Colonic mucosa (tissue), 4 donors: ENCODE results near the gene RAB33B. TPM values are rescaled to one million over a fixed set of nuclear protein-coding genes. Genes with fewer than 3 reads are reported as not detected.
"Not testable (repeated sequence)": the region's sequence is repeated elsewhere in the genome, so short reads cannot be mapped to it uniquely, and the experiment has no call there.

Source experiments
- DNase-seq: peaks from one replicate; pipeline ENCODE4 v3.0.0-alpha.2; 2020
- H3K27ac ChIP-seq: fragments of 200-600 bp; one replicate; pipeline ENCODE4 v1.8.0; 2021
- H3K27me3 ChIP-seq: fragments of 200-600 bp; one replicate; pipeline ENCODE4 v1.8.0; 2021
- H3K36me3 ChIP-seq: fragments of 200-600 bp; one replicate; pipeline ENCODE4 v1.8.0; 2021
- H3K4me1 ChIP-seq: fragments of 200-600 bp; one replicate; pipeline ENCODE4 v1.8.0; 2021; ENCODE audit warnings: mild to moderate bottlenecking
- H3K4me3 ChIP-seq: fragments of 200-600 bp; one replicate; pipeline ENCODE4 v1.8.0; 2021
- H3K9ac ChIP-seq, 2 donors: one replicate each; pipeline ENCODE4 v1.7.0; 2013; ENCODE audit warnings: control low read depth in 2 of 2, low read depth in 2 of 2, low read length in 2 of 2
- H3K9me3 ChIP-seq: fragments of 200-600 bp; one replicate; pipeline ENCODE4 v1.8.0; 2021
- intact Hi-C: fragments of 100-400 bp; cut with DNase I; formaldehyde crosslinking; loops from one replicate; pipeline ENCODE4 v1.14.1; 2022
- total RNA-seq, 2 donors: library from RNA; stranded (reverse); fragmentation: NEBNext Ultra II Directional in 1 of 2; extraction: Animal tissue kit (Norgen Biotek cat#: 25700) in 1 of 2; gene quantifications; one replicate each; pipeline ENCODE4 v1.2.1, GENCODE V29; 2021
- TF ChIP-seq, protein P1 (sequence below): fragments of 200-600 bp; IDR thresholded peaks from one replicate; pipeline ENCODE4 v1.8.0; 2022; ENCODE audit warnings: antibody characterized with exemption, mild to moderate bottlenecking
- donor health status: healthy.
- donor health status: DM: no; HTN: no; CAD: no.
- donor health status: DM: no; HTN: no; CAD: no.

The RAB33B gene
- total RNA-seq, 2 donors from 2014 or later, result 5.0 to 7.1 TPM

DNA sequence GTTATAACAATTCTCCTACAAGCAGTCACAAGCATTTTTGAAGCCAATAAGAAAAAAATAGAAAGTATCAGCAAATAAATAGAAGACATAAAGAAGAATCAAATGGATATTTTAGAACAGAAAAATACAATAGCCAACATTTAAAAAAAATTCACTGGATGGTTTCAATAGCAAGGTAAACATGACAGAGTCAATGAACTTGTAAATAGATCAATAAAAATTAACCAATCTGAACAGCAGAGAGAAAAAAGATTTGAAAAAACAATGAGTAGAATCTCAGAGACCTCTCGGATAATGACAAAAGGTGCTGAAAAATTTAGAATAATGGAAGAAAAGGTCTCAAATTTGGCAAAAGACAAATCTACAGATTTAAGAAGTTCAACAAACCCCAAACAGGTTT, 33.3 kb upstream of the RAB33B start:
- Histone ChIP-seq H3K9me3 (no peaks in the 10 kb centered on the region), H3K9ac (no peak overlapping the region), H3K27me3 (no peaks in the 10 kb centered on the region), H3K4me3 (no peak overlapping the region), H3K36me3 (no peaks in the 10 kb centered on the region), H3K4me1 (no peaks in the 10 kb centered on the region), H3K27ac (no peak overlapping the region)
- TF ChIP-seq, protein P1, sequence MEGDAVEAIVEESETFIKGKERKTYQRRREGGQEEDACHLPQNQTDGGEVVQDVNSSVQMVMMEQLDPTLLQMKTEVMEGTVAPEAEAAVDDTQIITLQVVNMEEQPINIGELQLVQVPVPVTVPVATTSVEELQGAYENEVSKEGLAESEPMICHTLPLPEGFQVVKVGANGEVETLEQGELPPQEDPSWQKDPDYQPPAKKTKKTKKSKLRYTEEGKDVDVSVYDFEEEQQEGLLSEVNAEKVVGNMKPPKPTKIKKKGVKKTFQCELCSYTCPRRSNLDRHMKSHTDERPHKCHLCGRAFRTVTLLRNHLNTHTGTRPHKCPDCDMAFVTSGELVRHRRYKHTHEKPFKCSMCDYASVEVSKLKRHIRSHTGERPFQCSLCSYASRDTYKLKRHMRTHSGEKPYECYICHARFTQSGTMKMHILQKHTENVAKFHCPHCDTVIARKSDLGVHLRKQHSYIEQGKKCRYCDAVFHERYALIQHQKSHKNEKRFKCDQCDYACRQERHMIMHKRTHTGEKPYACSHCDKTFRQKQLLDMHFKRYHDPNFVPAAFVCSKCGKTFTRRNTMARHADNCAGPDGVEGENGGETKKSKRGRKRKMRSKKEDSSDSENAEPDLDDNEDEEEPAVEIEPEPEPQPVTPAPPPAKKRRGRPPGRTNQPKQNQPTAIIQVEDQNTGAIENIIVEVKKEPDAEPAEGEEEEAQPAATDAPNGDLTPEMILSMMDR, result no peak
- no peak for DNase-seq
- intact Hi-C loops, result no loop called here

GRCh38 chr4:139436122-139436521, 17.8 kb upstream of the RAB33B start:
- Histone ChIP-seq H3K9ac (no peak overlapping the region), H3K27me3 (no peaks in the 10 kb centered on the region), H3K36me3 (no peaks in the 10 kb centered on the region), H3K4me3 (no peak overlapping the region), H3K4me1 (no peaks in the 10 kb centered on the region), H3K9me3 (no peaks in the 10 kb centered on the region), H3K27ac (no peak overlapping the region)
- TF ChIP-seq, protein P1, result no peak
- DNase-seq, result no peak
- intact Hi-C loops, result no loop called here

DNA sequence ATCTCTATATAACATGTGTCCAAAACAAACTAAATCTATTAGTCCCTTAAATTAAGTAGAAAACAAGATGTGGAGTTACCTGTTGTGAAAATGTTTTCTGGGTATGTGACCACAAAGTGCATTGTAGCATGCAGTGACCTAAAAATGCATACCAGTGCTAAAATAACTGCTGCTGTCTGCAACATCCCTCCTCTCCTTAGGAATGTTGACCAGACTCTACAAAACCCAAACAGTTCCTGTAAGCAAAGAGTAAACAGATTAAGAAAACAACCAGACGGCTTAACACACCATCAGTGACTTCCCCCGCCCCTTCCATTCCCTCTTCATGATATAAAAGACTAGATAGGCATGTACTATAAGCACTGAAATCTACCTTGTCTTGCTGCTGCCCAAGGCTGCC, 15.8 kb upstream of the RAB33B start:
- no peaks in the 10 kb centered on the region for H3K27me3 ChIP-seq
- intact Hi-C loops, result no loop called here

DNA sequence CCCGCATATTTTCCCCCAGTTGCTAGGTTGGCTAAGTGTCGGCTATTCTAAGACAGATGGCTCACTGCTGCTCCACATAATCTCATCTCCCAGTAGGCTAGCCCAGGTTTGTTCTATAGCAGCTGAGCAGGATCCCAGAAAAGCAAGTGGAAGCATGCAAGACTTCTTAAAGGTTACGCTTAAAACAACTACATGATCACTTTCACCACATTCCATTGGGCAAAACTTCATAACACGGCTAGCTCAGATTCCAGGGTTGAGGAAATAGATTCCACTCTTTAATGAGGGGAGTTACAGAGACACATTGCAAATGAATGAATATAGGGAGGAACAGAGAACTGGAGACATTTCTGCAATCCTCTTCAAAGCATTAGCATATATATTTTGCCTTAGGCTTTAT, 12.9 kb upstream of the RAB33B start:
- Histone ChIP-seq H3K36me3 (no peaks in the 10 kb centered on the region), H3K4me1 (no peaks in the 10 kb centered on the region), H3K9ac (no peak overlapping the region), H3K27ac (no peak overlapping the region), H3K27me3 (no peaks in the 10 kb centered on the region), H3K9me3 (no peaks in the 10 kb centered on the region), H3K4me3 (no peak overlapping the region)
- TF ChIP-seq, protein P1, result no peak
- DNase-seq, result no peak
- intact Hi-C loops, result no loop called here

More for the DNA sequence above, 15.8 kb upstream of the RAB33B start:
- H3K27ac ChIP-seq, result no peak overlapping the region
- TF ChIP-seq, protein P1, result no peak
- no peak for DNase-seq
- no peaks in the 10 kb centered on the region for H3K4me1 ChIP-seq
- no peak overlapping the region for H3K4me3 ChIP-seq
- no peaks in the 10 kb centered on the region for H3K9me3 ChIP-seq
- no peak overlapping the region for H3K9ac ChIP-seq
- H3K36me3 ChIP-seq, result no peaks in the 10 kb centered on the region

GRCh38 chr4:139443661-139444060, 10.3 kb upstream of the RAB33B start:
- intact Hi-C loops, result no loop called here
- Histone ChIP-seq H3K4me3 (no peak overlapping the region), H3K27ac (no peak overlapping the region), H3K9ac (no peak overlapping the region), H3K27me3 (no peaks in the 10 kb centered on the region), H3K36me3 (no peaks in the 10 kb centered on the region), H3K4me1 (no peaks in the 10 kb centered on the region), H3K9me3 (no peaks in the 10 kb centered on the region)
- DNase-seq, result no peak
- TF ChIP-seq, protein P1, result no peak

DNA sequence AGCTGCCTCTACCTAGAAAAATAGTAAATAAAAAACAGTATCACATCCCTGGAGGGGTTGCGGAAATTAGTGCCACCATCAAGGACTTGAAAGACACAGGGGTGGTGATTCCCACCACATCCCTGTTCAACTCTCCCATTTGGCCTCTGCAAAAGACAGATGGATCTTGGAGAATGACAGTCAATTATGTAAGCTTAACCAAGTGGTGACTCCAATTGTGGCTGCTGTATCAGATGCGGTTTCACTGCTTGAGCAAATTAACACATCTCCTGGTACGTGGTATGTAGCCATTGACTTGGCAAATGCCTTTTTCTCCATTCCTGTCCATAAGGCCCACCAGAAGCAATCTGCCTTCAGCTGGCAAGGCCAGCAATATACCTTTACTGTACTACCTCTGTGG, 9.0 kb upstream of the RAB33B start:
- H3K4me1 ChIP-seq, intact Hi-C loops, H3K9ac ChIP-seq, DNase-seq, H3K4me3 ChIP-seq, H3K36me3 ChIP-seq, H3K27ac ChIP-seq, H3K27me3 ChIP-seq, H3K9me3 ChIP-seq: not testable (repeated sequence)

- intact Hi-C loops, result not testable (repeated sequence)
Measured at GRCh38 chr4:139447078-139447477, 6.8 kb upstream of the RAB33B start.

More at GRCh38 chr4:139447078-139447477, 6.8 kb upstream of the RAB33B start:
- DNase-seq, H3K4me1 ChIP-seq, H3K27ac ChIP-seq, H3K4me3 ChIP-seq, H3K9me3 ChIP-seq, H3K36me3 ChIP-seq, H3K9ac ChIP-seq, H3K27me3 ChIP-seq: not testable (repeated sequence)
